NCI-H2227 (cell line): Measurements from ENCODE around the gene PEX19.
"Not testable (repeated sequence)": the region's sequence is repeated elsewhere in the genome, so short reads cannot be mapped to it uniquely, and the experiment has no call there.

Source experiments
- DNase-seq: peaks from one replicate; lab custom pipeline; 2025; ENCODE audit not compliant: unreplicated experiment; lab: John Stamatoyannopoulos, UW

The PEX19 gene, protein sequence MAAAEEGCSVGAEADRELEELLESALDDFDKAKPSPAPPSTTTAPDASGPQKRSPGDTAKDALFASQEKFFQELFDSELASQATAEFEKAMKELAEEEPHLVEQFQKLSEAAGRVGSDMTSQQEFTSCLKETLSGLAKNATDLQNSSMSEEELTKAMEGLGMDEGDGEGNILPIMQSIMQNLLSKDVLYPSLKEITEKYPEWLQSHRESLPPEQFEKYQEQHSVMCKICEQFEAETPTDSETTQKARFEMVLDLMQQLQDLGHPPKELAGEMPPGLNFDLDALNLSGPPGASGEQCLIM

DNA sequence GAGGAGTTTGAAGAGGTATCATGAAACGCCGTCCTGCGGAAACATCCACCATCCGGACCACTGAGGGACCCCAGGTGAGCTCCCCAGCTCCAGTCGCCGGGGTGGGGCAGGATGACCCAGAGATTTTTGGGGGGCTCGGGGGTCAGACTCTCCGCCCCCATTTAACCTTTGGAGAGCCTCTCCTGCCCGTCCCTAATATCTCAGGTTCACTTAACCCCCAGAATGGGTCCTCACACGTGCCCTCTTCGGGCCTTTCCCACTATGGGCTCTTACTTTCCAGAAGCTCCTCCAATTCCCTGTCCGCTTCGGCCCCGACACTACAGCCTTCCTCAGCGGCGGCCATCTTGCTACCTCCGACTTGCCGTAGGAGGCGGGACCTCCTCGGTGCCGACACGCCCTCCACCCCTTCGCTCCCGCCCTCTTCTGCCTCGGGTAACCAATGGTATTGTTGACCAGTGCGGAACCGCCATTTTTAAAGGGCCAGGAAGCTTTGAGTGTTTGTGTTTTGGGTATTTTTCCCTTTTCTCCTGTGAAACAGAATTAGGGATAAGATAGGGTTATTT lies at the start of gene PEX19:
TSS of gene PEX19 (minus strand) at position 352 of the 563 bp plus-strand sequence. CDS start at position 343, 9 bp downstream.
- peak; percentile 96 for DNase-seq

- DNase-seq = no peak
Observed at GRCh38 chr1:160332516-160332915, 47.6 kb upstream of the PEX19 start.

DNA sequence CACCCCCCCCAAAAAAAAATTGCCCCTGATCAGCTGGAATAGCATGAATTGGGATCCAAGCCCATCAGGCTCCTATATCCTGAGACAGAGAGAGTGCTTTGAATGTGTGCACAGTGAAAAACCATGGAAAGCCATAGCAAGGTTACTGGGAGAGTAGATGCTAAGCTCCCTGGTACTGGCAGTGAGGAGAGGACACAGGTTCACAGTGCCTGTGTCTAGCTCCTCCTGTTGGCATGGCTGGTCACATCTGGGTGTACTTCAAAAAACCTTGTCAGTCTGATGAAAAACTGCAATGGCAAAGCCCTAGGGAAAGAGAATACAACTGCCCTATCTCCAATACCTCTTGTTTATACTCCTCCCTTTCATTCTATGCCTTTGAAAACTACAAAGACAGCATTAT lies 45.2 kb upstream of the PEX19 start:
- no peak for DNase-seq

GRCh38 chr1:160328184-160328583 lies 43.3 kb upstream of the PEX19 start:
- no peak for DNase-seq

DNA sequence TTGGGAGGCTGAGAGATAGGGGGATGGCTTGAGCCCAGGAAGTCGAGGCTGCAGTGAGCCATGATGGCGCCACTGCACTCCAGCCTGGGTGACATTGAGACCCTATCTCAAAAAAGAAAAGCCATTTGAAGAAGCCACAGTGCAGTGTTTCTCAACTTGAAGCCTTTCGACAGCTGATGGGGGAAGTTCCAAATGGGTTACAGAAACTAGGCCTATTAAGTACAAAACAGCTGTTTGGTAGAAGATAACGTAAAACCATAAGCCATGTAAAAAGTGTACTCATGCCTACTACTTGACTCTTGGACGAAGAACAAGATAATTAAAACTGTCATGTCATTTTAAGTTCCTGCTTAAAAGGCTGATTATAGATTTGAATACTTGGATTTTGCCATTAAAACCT lies 41.5 kb upstream of the PEX19 start:
- no peak for DNase-seq

- no peak for DNase-seq
Observed at GRCh38 chr1:160325252-160325651, 40.3 kb upstream of the PEX19 start.

DNA sequence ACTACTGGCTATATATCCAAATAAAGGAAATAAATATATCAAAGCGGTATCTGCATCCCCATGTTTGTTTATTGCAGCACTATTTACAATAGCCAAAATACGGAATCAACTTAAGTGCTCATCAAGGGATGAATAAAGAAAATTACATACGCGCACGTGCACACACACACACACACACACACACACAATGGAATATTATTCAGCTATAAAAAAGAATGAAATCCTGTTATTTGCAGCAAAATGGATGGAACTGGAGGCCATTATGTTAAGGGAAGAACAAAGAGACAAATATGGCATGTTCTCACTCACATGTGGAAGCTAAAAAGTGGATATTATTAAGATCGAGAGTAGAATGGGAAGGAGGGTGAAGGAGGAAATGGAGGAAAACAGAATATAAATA lies 37.9 kb upstream of the PEX19 start:
- no peak for DNase-seq

DNA sequence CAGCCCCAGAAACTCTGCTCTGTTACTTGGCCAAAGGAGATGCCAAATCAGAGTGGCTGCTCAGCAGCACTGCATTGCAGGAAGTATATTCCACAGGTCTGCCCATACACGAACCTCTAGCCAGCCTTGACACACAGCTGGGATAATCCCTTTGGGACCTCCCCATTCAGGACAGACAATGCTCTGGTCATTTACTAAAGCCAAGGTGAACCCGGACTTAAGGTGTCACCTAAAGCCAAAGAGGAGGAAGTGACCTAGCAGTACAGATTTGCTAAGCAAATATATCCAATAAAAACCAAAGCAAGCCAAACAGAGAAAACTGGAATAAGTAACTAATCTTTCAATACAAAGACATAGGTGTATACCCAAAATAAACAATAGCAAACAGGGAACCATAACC lies 30.4 kb upstream of the PEX19 start:
- DNase-seq = no peak

DNA sequence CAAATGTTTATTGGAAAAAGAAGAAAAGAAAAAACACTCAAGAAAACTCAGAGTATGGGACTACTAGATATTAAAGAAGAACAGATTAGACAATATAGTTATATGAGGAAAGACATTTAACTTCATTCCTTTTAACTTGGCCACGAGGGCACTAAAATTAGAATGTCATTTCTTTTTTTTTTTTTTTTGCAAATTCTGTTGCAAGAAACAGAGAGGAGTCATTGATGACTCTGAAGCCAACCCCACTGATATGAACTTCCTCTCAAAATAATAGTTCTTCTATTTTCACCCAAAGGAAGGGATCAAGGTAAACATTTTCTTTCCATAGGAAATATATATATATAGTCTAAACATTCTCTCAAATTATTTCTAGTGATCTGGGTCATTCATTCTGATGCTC lies 24.6 kb upstream of the PEX19 start:
- no peak for DNase-seq

- no peak for DNase-seq
Observed at GRCh38 chr1:160309185-160309557, 24.2 kb upstream of the PEX19 start.

DNA sequence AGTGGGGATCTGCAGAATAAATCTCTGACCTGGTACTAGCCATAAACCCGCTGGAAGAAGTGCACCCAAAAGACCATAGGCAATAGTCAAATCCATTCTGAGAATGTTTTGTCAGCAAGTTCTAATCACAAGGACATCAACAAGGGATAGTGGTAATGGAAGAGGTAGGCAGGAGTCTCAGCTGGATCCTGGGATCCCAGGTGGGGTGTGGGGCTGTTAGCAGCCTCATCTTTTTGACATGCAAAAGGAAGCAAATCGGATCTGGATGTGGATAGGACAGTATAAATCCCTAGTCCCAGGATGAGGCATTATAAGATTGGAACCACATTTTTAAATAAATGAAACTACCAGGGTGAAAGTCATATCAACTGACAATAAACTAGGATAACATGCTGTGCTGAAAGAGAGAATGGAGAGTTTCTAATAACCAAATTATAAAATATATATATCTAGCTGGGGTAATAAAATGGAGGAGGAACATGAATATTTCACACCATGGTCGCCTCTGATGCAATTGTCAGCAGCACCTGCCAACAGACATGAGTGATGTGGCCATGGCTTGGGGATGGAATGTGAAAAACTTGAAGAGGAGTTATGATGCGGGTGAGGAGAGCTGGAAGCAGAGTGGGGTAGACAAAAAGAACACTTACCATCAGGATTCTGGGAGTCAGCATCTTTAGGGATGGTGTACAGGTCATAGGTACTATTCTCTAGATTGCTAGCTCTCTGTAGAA lies 23.7 kb upstream of the PEX19 start:
- DNase-seq = no peak

DNA sequence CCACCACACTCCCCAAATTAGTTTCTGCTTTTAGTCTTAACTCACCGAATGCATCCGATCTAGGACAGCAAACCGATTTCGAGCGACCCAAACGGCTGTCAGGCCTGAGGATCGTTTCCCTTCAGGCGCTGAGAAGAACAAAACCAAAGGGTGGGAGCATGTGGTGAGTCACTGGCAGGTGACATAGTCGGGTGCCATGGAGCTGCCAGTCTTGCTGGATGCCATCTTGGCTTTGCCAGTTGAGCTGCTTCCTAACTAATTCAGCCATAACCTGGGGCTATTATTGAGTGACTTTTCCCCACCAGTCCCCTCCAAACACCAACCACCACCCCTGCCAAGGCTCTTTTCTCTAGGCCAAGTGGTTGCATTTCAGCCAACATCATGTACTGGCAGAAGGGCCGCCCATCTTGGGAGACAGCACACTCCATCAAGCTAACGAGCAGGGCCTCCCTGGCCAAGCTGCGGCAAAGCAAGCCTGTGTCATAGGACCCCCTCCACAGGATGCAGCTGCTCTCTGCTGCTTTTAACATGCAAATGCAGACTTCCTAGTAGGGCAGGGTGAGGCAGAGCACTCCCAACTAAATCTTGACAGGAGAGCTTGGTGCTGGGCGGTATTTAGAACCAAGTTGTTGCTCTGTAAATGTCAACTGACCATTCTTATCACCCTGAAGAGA lies 22.3 kb upstream of the PEX19 start:
- DNase-seq = no peak

DNA sequence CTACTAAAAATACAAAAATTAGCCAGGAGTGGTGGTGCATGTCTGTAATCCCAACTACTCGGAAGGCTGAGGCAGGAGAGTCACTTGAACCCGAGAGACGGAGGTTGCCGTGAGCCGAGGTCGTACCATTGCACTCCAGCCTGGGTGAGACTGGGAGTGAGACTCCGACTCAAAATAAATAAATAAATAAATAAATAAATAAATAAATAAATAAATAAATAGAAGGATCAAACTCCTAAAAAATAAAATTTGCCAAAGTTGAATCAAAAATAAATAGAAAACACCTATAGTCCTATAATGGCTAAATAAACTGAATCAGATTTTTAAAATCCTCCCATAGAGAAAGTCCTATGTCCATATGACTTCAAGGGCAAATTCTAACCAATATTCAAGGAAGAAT lies 15.2 kb upstream of the PEX19 start:
- DNase-seq = no peak

GRCh38 chr1:160296036-160296435 lies 11.1 kb upstream of the PEX19 start:
- no peak for DNase-seq

- no peak for DNase-seq
Observed at GRCh38 chr1:160293020-160293968, 8.4 kb upstream of the PEX19 start.

- peak; percentile 74 for DNase-seq
Observed at GRCh38 chr1:160291248-160292220, 6.6 kb upstream of the PEX19 start.

DNA sequence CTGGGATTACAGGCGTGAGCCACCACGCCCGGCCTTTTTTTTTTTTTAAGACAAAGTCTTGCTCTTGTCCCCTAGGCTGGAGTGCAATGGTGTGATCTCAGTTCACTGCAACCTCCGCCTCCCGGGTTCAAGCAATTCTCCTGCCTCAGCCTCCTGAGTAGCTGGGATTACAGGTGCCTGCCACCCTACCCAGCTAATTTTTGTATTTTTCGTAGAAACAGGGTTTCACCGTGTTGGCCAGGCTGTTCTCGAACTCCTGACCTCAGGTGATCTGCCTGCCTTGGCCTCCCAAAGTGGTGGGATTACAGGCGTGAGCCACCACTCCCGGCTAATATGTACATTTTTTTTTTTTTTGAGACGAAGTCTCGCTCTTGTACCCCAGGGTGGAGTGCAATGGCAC lies 2.8 kb upstream of the PEX19 start:
- not testable (repeated sequence) for DNase-seq

DNA sequence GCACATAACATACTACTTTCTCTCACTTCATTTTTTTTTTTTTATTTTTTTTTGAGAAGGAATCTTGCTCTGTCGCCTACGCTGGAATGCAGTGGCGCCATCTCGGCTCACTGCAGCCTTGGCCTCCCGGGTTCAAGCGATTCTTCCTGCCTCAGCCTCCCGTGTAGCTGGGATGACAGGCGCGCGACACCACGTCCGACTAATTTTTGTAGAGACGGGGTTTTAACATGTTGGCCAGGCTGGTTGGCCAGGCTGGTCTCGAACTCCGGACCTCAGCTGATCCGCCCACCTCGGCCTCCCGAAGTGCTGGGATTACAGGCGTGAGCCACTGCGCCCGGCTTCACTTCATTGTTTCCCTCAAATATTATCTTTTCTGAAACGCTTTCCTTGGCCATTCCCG lies 573 bp upstream of the PEX19 start:
- DNase-seq = no peak

GRCh38 chr1:160284220-160284781 lies 632 bp downstream of the PEX19 start:
- DNase-seq = peak; percentile 27
